DOHH2 (cell line): ENCODE results near the gene XIRP2.

ENCODE experiments used
- H3F3A ChIP-seq: fragments of 200-600 bp; sonication (generic), shearing (Covaris generic); 2 replicates; pipeline ENCODE4 v1.6.0; 2016; ENCODE audit warnings: antibody characterized with exemption, mild to moderate bottlenecking; ENCODE audit not compliant: control insufficient read depth, insufficient read depth
- H3K27ac ChIP-seq: fragments of 200-600 bp; sonication (generic); 2 replicates; pipeline ENCODE4 v1.5.1; 2014; ENCODE audit warnings: low read depth, mild to moderate bottlenecking, low read length, moderate library complexity
- H3K27me3 ChIP-seq: fragments of 200-600 bp; sonication (generic); 2 replicates; pipeline ENCODE4 v1.6.1; 2014; ENCODE audit warnings: mild to moderate bottlenecking, low read length, mixed read lengths; ENCODE audit not compliant: control insufficient read depth
- H3K36me3 ChIP-seq: fragments of 200-600 bp; sonication (generic); 2 replicates; pipeline ENCODE4 v1.6.1; 2014; ENCODE audit warnings: mild to moderate bottlenecking, low read length, moderate library complexity, mixed read lengths; ENCODE audit not compliant: control insufficient read depth
- H3K4me1 ChIP-seq: fragments of 200-600 bp; sonication (generic); 2 replicates; pipeline ENCODE4 v1.6.1; 2014; ENCODE audit warnings: mild to moderate bottlenecking, low read length, mixed read lengths; ENCODE audit not compliant: control insufficient read depth
- H3K4me2 ChIP-seq: fragments of 200-600 bp; sonication (generic); 2 replicates; pipeline ENCODE4 v1.6.0; 2014; ENCODE audit warnings: mild to moderate bottlenecking, low read length, moderate library complexity
- H3K4me3 ChIP-seq: fragments of 200-600 bp; sonication (generic); 2 replicates; pipeline ENCODE4 v1.5.1; 2014; ENCODE audit warnings: mild to moderate bottlenecking, low read length, mixed read lengths
- H3K79me2 ChIP-seq: fragments of 200-600 bp; sonication (generic); 2 replicates; pipeline ENCODE4 v1.6.1; 2014; ENCODE audit warnings: mild to moderate bottlenecking, low read length, mixed read lengths; ENCODE audit not compliant: control insufficient read depth
- H3K9me2 ChIP-seq: fragments of 200-600 bp; sonication (generic); replicated peaks from 2 replicates; pipeline ENCODE4 v1.6.1; 2014; ENCODE audit warnings: mild to moderate bottlenecking, low read length, mixed read lengths; ENCODE audit not compliant: control insufficient read depth
- H3K9me3 ChIP-seq: fragments of 200-600 bp; sonication (generic); 2 replicates; pipeline ENCODE4 v1.6.1; 2014; ENCODE audit warnings: antibody characterized with exemption, low read length, mixed read lengths; ENCODE audit not compliant: control insufficient read depth, insufficient read depth
- H4K20me1 ChIP-seq: fragments of 200-600 bp; sonication (generic); 2 replicates; pipeline ENCODE4 v1.6.0; 2014; ENCODE audit warnings: low read depth, mild to moderate bottlenecking, antibody characterized with exemption, low read length, moderate library complexity; ENCODE audit not compliant: control insufficient read depth, insufficient read depth
- CTCF ChIP-seq: fragments of 200-600 bp; sonication (generic); IDR thresholded peaks from one replicate; pipeline ENCODE4 v1.5.1; 2014; ENCODE audit warnings: antibody characterized with exemption, mild to moderate bottlenecking, low read depth, low read length; ENCODE audit not compliant: poor library complexity, severe bottlenecking
- EZH2phosphoT487 ChIP-seq: fragments of 200-600 bp; sonication (generic); IDR thresholded peaks from 2 replicates; pipeline ENCODE4 v1.6.1; 2017; ENCODE audit warnings: borderline replicate concordance, mild to moderate bottlenecking, antibody characterized with exemption, low read length, moderate library complexity, mixed read lengths

XIRP2 gene

GRCh38 chr2:166972002-166972401 is 83.7 kb downstream of the XIRP2 start:
- H3K4me3 ChIP-seq: no peak overlapping the region
- H3K9me2 ChIP-seq: no peaks in the 10 kb centered on the region
- no peaks in the 10 kb centered on the region for H3F3A ChIP-seq
- no peaks in the 10 kb centered on the region for H3K36me3 ChIP-seq
- H3K4me2 ChIP-seq: no peak overlapping the region
- H4K20me1 ChIP-seq: no peaks in the 10 kb centered on the region
- H3K4me1 ChIP-seq: no peaks in the 10 kb centered on the region
- H3K9me3 ChIP-seq: no peaks in the 10 kb centered on the region
- no peaks in the 10 kb centered on the region for H3K27me3 ChIP-seq
- H3K79me2 ChIP-seq: no peaks in the 10 kb centered on the region
- no peak overlapping the region for H3K27ac ChIP-seq
- TF ChIP-seq CTCF (no peak), EZH2phosphoT487 (no peak)

- H4K20me1 ChIP-seq: no peaks in the 10 kb centered on the region
- no peaks in the 10 kb centered on the region for H3K9me2 ChIP-seq
- H3F3A ChIP-seq: no peaks in the 10 kb centered on the region
- no peaks in the 10 kb centered on the region for H3K79me2 ChIP-seq
- H3K27ac ChIP-seq: no peak overlapping the region
- no peak overlapping the region for H3K4me2 ChIP-seq
- H3K9me3 ChIP-seq: no peaks in the 10 kb centered on the region
- no peaks in the 10 kb centered on the region for H3K36me3 ChIP-seq
- H3K27me3 ChIP-seq: no peaks in the 10 kb centered on the region
- no peak overlapping the region for H3K4me3 ChIP-seq
- H3K4me1 ChIP-seq: no peaks in the 10 kb centered on the region
- TF ChIP-seq EZH2phosphoT487 (no peak), CTCF (no peak)
These were observed 84.1 kb downstream of the XIRP2 start for GRCh38 chr2:166972418-166972817.

GRCh38 chr2:166984188-166984587 is 95.9 kb downstream of the XIRP2 start:
- Histone ChIP-seq H3K27me3 (no peaks in the 10 kb centered on the region), H3K4me3 (no peak overlapping the region), H4K20me1 (no peaks in the 10 kb centered on the region), H3F3A (no peaks in the 10 kb centered on the region), H3K9me2 (no peaks in the 10 kb centered on the region), H3K27ac (no peak overlapping the region), H3K4me2 (no peak overlapping the region), H3K79me2 (no peaks in the 10 kb centered on the region), H3K9me3 (no peaks in the 10 kb centered on the region), H3K36me3 (no peaks in the 10 kb centered on the region), H3K4me1 (no peaks in the 10 kb centered on the region)
- TF ChIP-seq CTCF (no peak), EZH2phosphoT487 (no peak)

GRCh38 chr2:166984797-166985196 is 96.5 kb downstream of the XIRP2 start:
- Histone ChIP-seq H3K4me1 (no peaks in the 10 kb centered on the region), H3F3A (no peaks in the 10 kb centered on the region), H3K4me3 (no peak overlapping the region), H3K4me2 (no peak overlapping the region), H3K9me2 (no peaks in the 10 kb centered on the region), H3K79me2 (no peaks in the 10 kb centered on the region), H3K27ac (no peak overlapping the region), H4K20me1 (no peaks in the 10 kb centered on the region), H3K9me3 (no peaks in the 10 kb centered on the region), H3K36me3 (no peaks in the 10 kb centered on the region), H3K27me3 (no peaks in the 10 kb centered on the region)
- TF ChIP-seq CTCF: no peak
- TF ChIP-seq EZH2phosphoT487: no peak
